GM23338 (cell line): ENCODE data around the gene ZCCHC8.
"Not testable (repeated sequence)": the region's sequence is repeated elsewhere in the genome, so short reads cannot be mapped to it uniquely, and the experiment has no call there.

Source experiments
- CREB1 ChIP-seq: fragments of 250-450 bp; sonication (Bioruptor Pico); IDR thresholded peaks from 2 replicates; pipeline ENCODE4 v1.5.0; 2020; ENCODE audit warnings: low read depth, mild to moderate bottlenecking, moderate library complexity
- CTCF ChIP-seq, 2 experiments: fragments of 200-600 bp in 1 of 2; sonication (generic) in 1 of 2; conservative IDR thresholded peaks; 2 replicates each; pipeline versions ENCODE4 v1.5.1 to v1.6.1; 2016 to 2017; ENCODE audit warnings: antibody characterized with exemption in 2 of 2, low read depth in 2 of 2, mild to moderate bottlenecking in 2 of 2, moderate library complexity in 1 of 2
- EZH2 ChIP-seq: fragments of 200-600 bp; sonication (generic); IDR thresholded peaks from one replicate; pipeline ENCODE4 v1.8.0; 2017; ENCODE audit warnings: antibody characterized with exemption, mild to moderate bottlenecking, low read depth; ENCODE audit not compliant: unreplicated experiment
- EZH2phosphoT487 ChIP-seq: fragments of 200-600 bp; sonication (generic); IDR thresholded peaks from one replicate; pipeline ENCODE4 v1.8.1; 2018; ENCODE audit warnings: antibody characterized with exemption; ENCODE audit not compliant: unreplicated experiment
- JUNB ChIP-seq: IDR thresholded peaks from one replicate; pipeline ENCODE4 v1.6.1; 2016; ENCODE audit warnings: antibody characterized with exemption; ENCODE audit not compliant: unreplicated experiment
- POLR2AphosphoS5 ChIP-seq: IDR thresholded peaks from 2 replicates; pipeline ENCODE4 v1.6.1; 2016; ENCODE audit warnings: antibody characterized with exemption, low read depth
- REST ChIP-seq: IDR thresholded peaks from one replicate; pipeline ENCODE4 v1.6.1; 2018; ENCODE audit warnings: antibody characterized with exemption; ENCODE audit not compliant: unreplicated experiment
- ZNF331 ChIP-seq: fragments of 250-450 bp; sonication (Bioruptor Pico); IDR thresholded peaks from 2 replicates; pipeline ENCODE4 v1.5.0; 2020; ENCODE audit warnings: low read depth, mild to moderate bottlenecking, moderate library complexity

- not testable (repeated sequence) for TF ChIP-seq EZH2; CTCF (conservative IDR thresholded peaks at IDR 0.05; ENCODE audit: low read depth in 2 of 2); CREB1 (CRISPR knock-in tag); POLR2AphosphoS5; REST; ZNF331; JUNB; EZH2phosphoT487
These were observed 71.7 kb downstream of the ZCCHC8 start for GRCh38 chr12:122429043-122429442.
